ENCODE data around the gene INF2.

INF2 gene

GRCh38 chr14:104656014-104656714 lies 33.3 kb upstream of the INF2 start:
- Mint-ChIP-seq H3K27ac (peak overlapping the region in 2 of 3 experiments; percentile 7 to 50), H3K4me3 (no peak overlapping the region), H3K27me3 (ENCODE audit: low read depth) (peaks cover 4% of the 10 kb centered on the region), H3K36me3 (ENCODE audit: low read depth) (peaks cover 12% of the 10 kb centered on the region), H3K4me1 (peaks cover 25% of the 10 kb centered on the region), H3K9me3 (peaks cover 18% of the 10 kb centered on the region)
- no peak for TF ChIP-seq CTCF (IDR thresholded peaks at IDR 0.05; ENCODE audit: unreplicated experiment in 3 of 3)

- H3K4me3 Mint-ChIP-seq, result no peak overlapping the region
- peaks cover 4% of the 10 kb centered on the region for H3K27me3 Mint-ChIP-seq (ENCODE audit: low read depth)
- peaks cover 12% of the 10 kb centered on the region for H3K36me3 Mint-ChIP-seq (ENCODE audit: low read depth)
- peak overlapping the region in 1 of 3 experiments; percentile 64 for H3K27ac Mint-ChIP-seq
- H3K4me1 Mint-ChIP-seq, result peaks cover 27% of the 10 kb centered on the region
- TF ChIP-seq CTCF (IDR thresholded peaks at IDR 0.05; ENCODE audit: unreplicated experiment in 3 of 3), result no peak
- peaks cover 23% of the 10 kb centered on the region for H3K9me3 Mint-ChIP-seq
Observed at GRCh38 chr14:104657101-104657524, 32.3 kb upstream of the INF2 start.

GRCh38 chr14:104657563-104658324 lies 31.7 kb upstream of the INF2 start:
- Mint-ChIP-seq H3K4me3 (no peak overlapping the region), H3K9me3 (peaks cover 18% of the 10 kb centered on the region), H3K27me3 (ENCODE audit: low read depth) (peaks cover 4% of the 10 kb centered on the region), H3K36me3 (ENCODE audit: low read depth) (peaks cover 9% of the 10 kb centered on the region), H3K27ac (peak overlapping the region in 2 of 3 experiments; percentile 64 to 90), H3K4me1 (peaks cover 27% of the 10 kb centered on the region)
- no peak for TF ChIP-seq CTCF (IDR thresholded peaks at IDR 0.05; ENCODE audit: unreplicated experiment in 3 of 3)

- TF ChIP-seq CTCF (IDR thresholded peaks at IDR 0.05; ENCODE audit: unreplicated experiment in 3 of 3), result no peak
- peaks cover 27% of the 10 kb centered on the region for H3K4me1 Mint-ChIP-seq
- peak overlapping the region in 1 of 3 experiments; percentile 64 for H3K27ac Mint-ChIP-seq
- H3K4me3 Mint-ChIP-seq, result no peak overlapping the region
- peaks cover 16% of the 10 kb centered on the region for H3K9me3 Mint-ChIP-seq
- H3K36me3 Mint-ChIP-seq (ENCODE audit: low read depth), result peaks cover 7% of the 10 kb centered on the region
- H3K27me3 Mint-ChIP-seq (ENCODE audit: low read depth), result peaks cover 4% of the 10 kb centered on the region
Observed at GRCh38 chr14:104658325-104658712, 31.1 kb upstream of the INF2 start.

GRCh38 chr14:104659146-104659545 lies 30.3 kb upstream of the INF2 start:
- Mint-ChIP-seq H3K9me3 (peaks cover 10% of the 10 kb centered on the region), H3K27ac (no peak overlapping the region), H3K4me3 (no peak overlapping the region), H3K27me3 (ENCODE audit: low read depth) (no peaks in the 10 kb centered on the region), H3K36me3 (ENCODE audit: low read depth) (peaks cover 2% of the 10 kb centered on the region), H3K4me1 (peaks cover 27% of the 10 kb centered on the region)
- no peak for TF ChIP-seq CTCF (IDR thresholded peaks at IDR 0.05; ENCODE audit: unreplicated experiment in 3 of 3)
